D721Med (cell line): ENCODE measurements around the gene CXADR.

ENCODE experiments used
- DNase-seq: peaks from one replicate; pipeline ENCODE4 v3.0.0; 2011; ENCODE audit warnings: low spot score; ENCODE audit not compliant: insufficient read length
- FAIRE-seq: peaks from 2 replicates; lab custom pipeline; 2011; peaks lifted over from hg19 to GRCh38; lab: Jason Lieb, UNC
- TF ChIP-seq, protein P1 (sequence below): IDR thresholded peaks from 2 replicates; pipeline ENCODE4 v1.5.1; 2012; ENCODE audit warnings: mild to moderate bottlenecking, control low read depth; ENCODE audit not compliant: insufficient read depth; ENCODE audit errors: missing control alignments

The CXADR gene

DNA sequence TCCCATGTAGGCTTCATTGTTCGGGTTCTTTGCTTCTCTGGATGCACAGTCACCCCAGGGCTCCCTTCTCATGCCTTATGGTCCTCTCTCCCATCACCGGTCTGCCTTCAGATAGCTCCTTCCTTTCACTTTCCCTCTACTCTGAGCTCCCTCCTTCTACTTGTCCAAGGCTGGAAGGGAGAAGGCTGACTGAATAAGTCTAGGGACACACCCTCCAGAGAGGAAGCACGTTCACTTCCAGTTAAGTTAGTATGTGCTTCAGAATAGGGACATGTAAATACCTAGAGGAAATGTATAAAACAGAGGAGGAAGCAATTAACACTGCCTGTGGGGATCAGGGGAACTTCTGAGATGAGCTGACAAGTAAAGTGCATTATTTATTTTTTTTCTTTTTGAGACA lies 23.5 kb downstream of the CXADR start:
- FAIRE-seq = no peak
- TF ChIP-seq, protein P1, sequence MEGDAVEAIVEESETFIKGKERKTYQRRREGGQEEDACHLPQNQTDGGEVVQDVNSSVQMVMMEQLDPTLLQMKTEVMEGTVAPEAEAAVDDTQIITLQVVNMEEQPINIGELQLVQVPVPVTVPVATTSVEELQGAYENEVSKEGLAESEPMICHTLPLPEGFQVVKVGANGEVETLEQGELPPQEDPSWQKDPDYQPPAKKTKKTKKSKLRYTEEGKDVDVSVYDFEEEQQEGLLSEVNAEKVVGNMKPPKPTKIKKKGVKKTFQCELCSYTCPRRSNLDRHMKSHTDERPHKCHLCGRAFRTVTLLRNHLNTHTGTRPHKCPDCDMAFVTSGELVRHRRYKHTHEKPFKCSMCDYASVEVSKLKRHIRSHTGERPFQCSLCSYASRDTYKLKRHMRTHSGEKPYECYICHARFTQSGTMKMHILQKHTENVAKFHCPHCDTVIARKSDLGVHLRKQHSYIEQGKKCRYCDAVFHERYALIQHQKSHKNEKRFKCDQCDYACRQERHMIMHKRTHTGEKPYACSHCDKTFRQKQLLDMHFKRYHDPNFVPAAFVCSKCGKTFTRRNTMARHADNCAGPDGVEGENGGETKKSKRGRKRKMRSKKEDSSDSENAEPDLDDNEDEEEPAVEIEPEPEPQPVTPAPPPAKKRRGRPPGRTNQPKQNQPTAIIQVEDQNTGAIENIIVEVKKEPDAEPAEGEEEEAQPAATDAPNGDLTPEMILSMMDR = no peak

DNA sequence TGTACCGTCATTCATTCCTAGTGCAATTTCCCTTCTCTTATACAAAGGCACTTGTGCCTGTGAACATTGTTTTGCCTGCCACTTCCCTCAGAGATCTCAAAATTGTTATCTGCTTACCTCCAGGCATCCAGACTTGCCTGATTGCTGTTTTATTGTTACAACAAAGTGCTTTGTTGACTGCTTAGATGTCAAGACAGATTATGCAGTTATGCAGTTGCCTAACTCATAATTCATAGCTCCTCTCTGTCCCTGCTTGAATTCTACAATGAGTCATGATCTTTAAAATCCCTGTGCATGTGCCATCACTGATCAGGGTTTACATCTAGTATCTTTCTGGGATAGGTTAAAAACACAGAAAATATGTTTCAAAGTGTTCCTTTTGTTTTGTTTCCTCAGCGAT lies 24.5 kb downstream of the CXADR start:
- no peak for DNase-seq
- TF ChIP-seq, protein P1 = no peak
- FAIRE-seq = no peak

More for the DNA sequence above, 23.5 kb downstream of the CXADR start:
- DNase-seq = no peak

DNA sequence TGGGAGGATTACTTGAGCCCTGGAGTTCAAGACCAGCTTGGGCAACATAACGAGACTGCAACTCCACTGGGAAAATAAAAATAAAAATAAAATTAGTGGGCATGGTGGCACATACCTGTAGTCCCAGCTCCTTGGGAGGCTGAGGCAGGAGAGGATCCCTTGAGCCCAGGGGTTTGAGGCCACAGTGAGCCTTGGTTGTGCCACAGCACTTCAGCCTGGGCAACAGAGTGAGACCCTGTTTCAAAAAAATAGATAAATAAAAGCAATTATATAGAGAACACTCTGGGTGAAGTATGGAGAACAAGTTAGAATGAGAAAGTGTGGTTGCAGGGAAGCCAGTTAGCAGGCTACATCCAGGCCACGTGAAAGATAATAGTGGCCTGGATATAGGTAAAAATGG lies 25.7 kb downstream of the CXADR start:
- DNase-seq (no peak), FAIRE-seq (no peak)
- TF ChIP-seq, protein P1 = no peak

DNA sequence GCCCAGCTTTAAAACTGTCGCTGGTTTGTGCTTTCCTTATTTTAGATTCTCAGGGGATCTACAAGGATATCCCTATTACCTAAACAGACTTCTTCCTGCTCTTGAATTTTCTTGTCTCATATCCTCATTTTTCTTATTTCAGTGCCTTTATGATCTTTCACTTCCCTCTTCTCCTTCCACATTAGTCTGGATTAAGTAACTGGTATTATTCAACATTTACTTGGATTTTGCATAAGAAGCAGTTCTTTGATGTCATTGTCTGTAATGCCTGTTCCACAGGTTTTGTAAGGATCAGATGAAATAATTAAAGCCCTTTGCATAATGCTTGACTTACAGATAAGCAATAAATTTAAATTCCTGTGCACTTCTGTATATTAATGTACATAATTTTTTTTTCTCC lies 26.5 kb downstream of the CXADR start:
- TF ChIP-seq, protein P1 = no peak
- DNase-seq (no peak), FAIRE-seq (no peak)

DNA sequence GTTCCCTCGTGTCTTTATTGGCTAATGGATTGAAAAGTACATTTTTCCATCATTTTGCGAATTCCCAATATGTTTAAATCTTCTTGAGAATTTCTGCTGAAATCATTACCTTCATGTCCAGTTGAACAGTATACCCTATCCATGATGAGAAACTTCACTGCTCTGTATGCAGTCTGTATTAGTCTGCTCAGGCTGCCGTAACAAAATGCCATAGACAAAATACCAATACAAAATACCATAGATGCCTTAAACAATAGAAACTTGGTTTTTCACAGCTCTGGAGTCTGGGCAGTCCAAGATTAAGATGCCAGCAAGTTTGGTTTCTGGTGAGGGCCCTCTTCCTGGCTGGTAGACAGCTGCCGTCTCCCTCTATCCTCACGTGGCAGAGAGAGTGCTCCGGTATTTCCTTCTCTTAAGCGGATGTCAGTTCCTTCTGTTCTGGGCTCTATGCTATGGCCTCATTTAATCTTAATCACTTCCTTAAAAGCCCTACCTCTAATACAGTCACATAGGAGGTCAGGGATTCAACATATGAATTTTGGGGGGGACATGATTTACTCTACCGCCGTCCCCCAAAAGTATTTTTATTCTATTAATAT lies 27.0 kb downstream of the CXADR start:
- DNase-seq (no peak), FAIRE-seq (no peak)
- TF ChIP-seq, protein P1 = no peak

DNA sequence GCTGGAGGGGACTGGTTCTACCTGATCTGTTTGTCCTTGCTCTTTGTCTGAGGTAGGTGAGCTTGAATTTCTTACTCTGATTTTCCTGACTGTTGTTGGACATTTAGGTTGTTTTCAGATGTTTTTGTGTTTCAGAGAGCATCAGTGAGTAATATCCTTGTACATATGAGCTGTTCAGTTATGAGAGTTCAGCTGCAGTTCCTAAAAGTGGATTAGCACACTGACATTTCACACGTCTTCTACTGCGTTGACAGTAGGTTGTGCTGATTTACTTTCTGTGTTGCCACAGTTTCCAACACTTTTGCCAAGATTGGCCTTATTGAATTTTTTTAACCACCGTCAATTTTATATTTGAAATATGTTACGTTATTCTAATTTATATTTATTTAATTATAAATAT lies 27.7 kb downstream of the CXADR start:
- DNase-seq (no peak), FAIRE-seq (no peak)
- TF ChIP-seq, protein P1 = no peak

DNA sequence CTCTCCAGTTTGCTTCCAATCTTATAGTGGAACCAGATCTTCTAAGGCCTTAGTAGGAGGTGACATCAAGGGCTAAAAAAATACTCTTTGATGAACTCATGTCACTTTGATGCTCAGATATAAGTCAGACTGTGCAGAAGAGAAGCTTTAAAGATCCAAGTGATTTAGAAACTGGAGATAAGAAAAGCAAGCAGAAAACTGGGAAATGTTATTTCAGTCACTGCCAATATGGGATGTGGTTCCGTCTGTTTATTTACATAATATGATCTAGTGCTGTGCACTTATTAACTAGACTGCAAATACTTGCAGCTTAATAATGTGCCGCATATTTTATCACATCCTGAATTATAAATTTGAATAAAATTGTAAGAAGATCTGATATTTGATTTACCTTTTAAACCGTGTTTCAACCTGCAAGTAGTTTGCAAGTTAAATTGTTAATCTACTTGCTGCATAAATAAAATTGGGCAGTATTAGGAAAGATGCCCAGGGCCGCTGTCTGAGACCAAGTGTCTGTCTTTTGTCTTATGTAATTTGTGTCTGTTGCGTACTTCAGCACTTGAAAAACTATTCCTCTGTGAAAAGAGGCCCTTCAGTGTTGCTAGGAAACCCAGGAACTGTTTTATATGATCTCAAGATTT lies 29.6 kb downstream of the CXADR start:
- DNase-seq = no peak
- TF ChIP-seq, protein P1 = no peak
- no peak for FAIRE-seq
